HUES64 (cell line): ENCODE results near the gene CCDC91.

Source experiments
- H3K27ac ChIP-seq: 2 replicates; pipeline ENCODE4 v1.7.0; 2013; ENCODE audit warnings: low read depth, low read length, inconsistent platforms
- H3K27me3 ChIP-seq: 2 replicates; pipeline ENCODE4 v1.6.1; 2013; ENCODE audit warnings: mild to moderate bottlenecking, low read length; ENCODE audit not compliant: insufficient read depth
- H3K36me3 ChIP-seq: 2 replicates; pipeline ENCODE4 v1.6.1; 2013; ENCODE audit warnings: mild to moderate bottlenecking, low read length; ENCODE audit not compliant: insufficient read depth
- H3K4me1 ChIP-seq: 2 replicates; pipeline ENCODE4 v1.6.1; 2013; ENCODE audit warnings: mild to moderate bottlenecking, low read length, moderate library complexity; ENCODE audit not compliant: insufficient read depth
- H3K4me3 ChIP-seq: 2 replicates; pipeline ENCODE4 v1.5.1; 2013; ENCODE audit warnings: mild to moderate bottlenecking, low read length, moderate library complexity
- H3K9ac ChIP-seq: 2 replicates; pipeline ENCODE4 v1.6.1; 2013; ENCODE audit warnings: mild to moderate bottlenecking, low read depth, low read length
- H3K9me3 ChIP-seq: 2 replicates; pipeline ENCODE4 v1.6.1; 2013; ENCODE audit warnings: low read depth, low read length; ENCODE audit not compliant: insufficient read depth
- WGBS: fragments of 150-250, 120-280 bp; methylation state at CpG from one replicate; pipeline ENCODE4 v1.1.7; 2013; ENCODE audit warnings: missing lambda C conversion rate; 5-methylcytosine and 5-hydroxymethylcytosine counted together

Gene CCDC91

GRCh38 chr12:28415755-28416154 lies 225.5 kb downstream of the CCDC91 start:
- H3K4me1 ChIP-seq, result peaks cover 19% of the 10 kb centered on the region
- no peak overlapping the region for H3K4me3 ChIP-seq
- no CpG with 5 or more reads among the region's 1 CpG for WGBS
- H3K36me3 ChIP-seq, result peaks cover 6% of the 10 kb centered on the region; the same call in 1 of the 2 replicates
- no peaks in the 10 kb centered on the region for H3K9me3 ChIP-seq
- no peak overlapping the region for H3K9ac ChIP-seq
- no peaks in the 10 kb centered on the region for H3K27me3 ChIP-seq
- H3K27ac ChIP-seq, result peak overlapping the region; percentile 65; the same call in 1 of the 2 replicates

DNA sequence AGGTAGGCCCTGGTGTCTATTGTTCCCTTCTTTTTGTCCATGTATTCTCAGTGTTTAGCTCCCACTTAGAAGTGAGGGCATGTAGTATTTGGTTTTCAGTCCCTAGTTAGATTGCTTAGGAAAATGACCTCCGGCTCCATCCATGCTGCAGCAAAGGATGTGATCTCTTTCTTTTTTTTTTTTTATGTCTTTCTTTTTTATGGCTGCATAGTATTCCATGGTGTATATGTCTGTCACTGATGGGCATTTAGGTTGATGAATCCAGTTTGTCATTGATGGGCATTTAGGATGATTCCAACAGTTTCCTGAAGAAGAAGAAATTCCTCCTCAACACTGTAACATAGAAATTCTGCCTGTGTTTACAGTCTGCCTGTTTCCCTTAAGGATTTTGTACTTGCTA lies 231.1 kb downstream of the CCDC91 start:
- no peak overlapping the region for H3K4me3 ChIP-seq
- no peaks in the 10 kb centered on the region for H3K9me3 ChIP-seq
- no peak overlapping the region for H3K27ac ChIP-seq
- H3K27me3 ChIP-seq, result no peaks in the 10 kb centered on the region
- no peak overlapping the region for H3K9ac ChIP-seq
- H3K4me1 ChIP-seq, result peaks cover 12% of the 10 kb centered on the region
- H3K36me3 ChIP-seq, result no peaks in the 10 kb centered on the region
- WGBS, result 100% methylated on average over 1 of the region's 1 CpG

DNA sequence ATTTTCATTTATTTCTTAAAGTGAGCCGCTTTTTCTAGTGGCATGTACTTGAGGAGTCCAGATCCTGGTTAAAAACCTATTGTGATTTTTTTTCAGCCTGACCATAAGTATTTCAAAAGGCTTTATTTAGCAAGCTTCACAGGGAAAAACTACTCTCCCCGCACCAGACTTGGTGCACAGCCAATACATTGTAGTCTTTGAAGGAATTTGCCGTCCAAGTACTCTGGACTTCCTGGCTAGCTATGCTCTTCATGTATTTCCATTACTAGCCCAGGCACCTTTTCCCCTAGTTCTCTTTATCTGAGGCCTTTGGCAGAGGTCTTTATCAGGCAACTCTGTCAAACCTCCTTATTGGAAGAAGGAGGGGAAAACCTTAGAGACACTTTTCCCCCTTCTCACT lies 234.7 kb downstream of the CCDC91 start:
- peaks cover 9% of the 10 kb centered on the region; the same call in 1 of the 2 replicates for H3K4me1 ChIP-seq
- H3K27ac ChIP-seq, result no peak overlapping the region
- WGBS, result 95% methylated on average over 3 of the region's 3 CpGs
- no peak overlapping the region for H3K4me3 ChIP-seq
- no peak overlapping the region for H3K9ac ChIP-seq
- no peaks in the 10 kb centered on the region for H3K36me3 ChIP-seq
- H3K27me3 ChIP-seq, result no peaks in the 10 kb centered on the region
- H3K9me3 ChIP-seq, result no peaks in the 10 kb centered on the region

- no peaks in the 10 kb centered on the region for H3K9me3 ChIP-seq
- no peak overlapping the region for H3K4me3 ChIP-seq
- H3K27me3 ChIP-seq, result no peaks in the 10 kb centered on the region
- no peak overlapping the region for H3K9ac ChIP-seq
- no peaks in the 10 kb centered on the region for H3K36me3 ChIP-seq
- H3K27ac ChIP-seq, result no peak overlapping the region
- H3K4me1 ChIP-seq, result peaks cover 9% of the 10 kb centered on the region; the same call in 1 of the 2 replicates
Measured at GRCh38 chr12:28425526-28425925, 235.3 kb downstream of the CCDC91 start.

GRCh38 chr12:28427046-28427445 lies 236.8 kb downstream of the CCDC91 start:
- H3K27me3 ChIP-seq, result no peaks in the 10 kb centered on the region
- H3K4me3 ChIP-seq, result no peak overlapping the region
- no peaks in the 10 kb centered on the region for H3K9me3 ChIP-seq
- H3K27ac ChIP-seq, result no peak overlapping the region
- H3K4me1 ChIP-seq, result peaks cover 9% of the 10 kb centered on the region; the same call in 1 of the 2 replicates
- WGBS, result 100% methylated on average over 2 of the region's 3 CpGs
- H3K36me3 ChIP-seq, result no peaks in the 10 kb centered on the region
- H3K9ac ChIP-seq, result no peak overlapping the region

GRCh38 chr12:28440081-28440608 lies 249.9 kb downstream of the CCDC91 start:
- Histone ChIP-seq H3K9me3 (no peaks in the 10 kb centered on the region), H3K36me3 (no peaks in the 10 kb centered on the region), H3K9ac (no peak overlapping the region), H3K4me3 (no peak overlapping the region), H3K27me3 (no peaks in the 10 kb centered on the region), H3K4me1 (no peaks in the 10 kb centered on the region), H3K27ac (no peak overlapping the region)
- WGBS, result 92% methylated on average over 2 of the region's 3 CpGs

DNA sequence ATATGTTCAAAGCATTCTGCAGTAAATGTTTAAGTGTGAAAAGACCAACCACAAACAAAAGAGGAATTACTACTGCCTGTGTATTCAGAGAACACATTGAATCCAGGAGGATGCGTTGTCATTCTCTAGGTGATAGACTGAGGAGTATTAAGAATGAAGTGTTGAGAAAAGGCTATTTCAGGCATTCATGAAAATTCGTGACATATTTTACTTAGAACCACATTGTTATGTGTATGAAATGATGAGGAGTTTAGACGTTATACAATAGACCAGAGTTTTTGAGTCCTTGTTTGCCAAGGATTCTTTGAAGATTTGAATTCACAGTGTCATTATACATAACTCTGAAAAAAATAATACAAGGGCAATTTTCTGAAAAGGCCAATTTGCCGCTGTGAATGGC lies 251.8 kb downstream of the CCDC91 start:
- Histone ChIP-seq H3K36me3 (no peaks in the 10 kb centered on the region), H3K4me1 (no peaks in the 10 kb centered on the region), H3K27me3 (no peaks in the 10 kb centered on the region), H3K4me3 (no peak overlapping the region), H3K9me3 (no peaks in the 10 kb centered on the region), H3K9ac (no peak overlapping the region), H3K27ac (no peak overlapping the region)
- 91% methylated on average over 4 of the region's 4 CpGs for WGBS

- Histone ChIP-seq H3K27ac (no peak overlapping the region), H3K4me1 (no peaks in the 10 kb centered on the region), H3K36me3 (no peaks in the 10 kb centered on the region), H3K9ac (no peak overlapping the region), H3K27me3 (no peaks in the 10 kb centered on the region), H3K9me3 (no peaks in the 10 kb centered on the region), H3K4me3 (no peak overlapping the region)
Measured at GRCh38 chr12:28443337-28443736, 253.1 kb downstream of the CCDC91 start.

- Histone ChIP-seq H3K4me3 (no peak overlapping the region), H3K36me3 (no peaks in the 10 kb centered on the region), H3K27me3 (no peaks in the 10 kb centered on the region), H3K27ac (no peak overlapping the region), H3K9ac (no peak overlapping the region), H3K9me3 (no peaks in the 10 kb centered on the region), H3K4me1 (no peaks in the 10 kb centered on the region)
Measured at GRCh38 chr12:28446031-28446430, 255.8 kb downstream of the CCDC91 start.

GRCh38 chr12:28453686-28454085 lies 263.4 kb downstream of the CCDC91 start:
- WGBS, result 93% methylated on average over 2 of the region's 4 CpGs
- H3K27ac ChIP-seq, result no peak overlapping the region
- H3K36me3 ChIP-seq, result peaks cover 12% of the 10 kb centered on the region

GRCh38 chr12:28456934-28457710 lies 266.9 kb downstream of the CCDC91 start:
- H3K27ac ChIP-seq, result peak overlapping the region; percentile 34; the same call in 1 of the 2 replicates
- no peak overlapping the region for H3K9ac ChIP-seq
- H3K9me3 ChIP-seq, result no peaks in the 10 kb centered on the region
- H3K4me3 ChIP-seq, result no peak overlapping the region
- peaks cover 12% of the 10 kb centered on the region for H3K36me3 ChIP-seq
- peaks cover 49% of the 10 kb centered on the region for H3K4me1 ChIP-seq
- no peaks in the 10 kb centered on the region for H3K27me3 ChIP-seq
- WGBS, result 77% methylated on average over 5 of the region's 5 CpGs

More at GRCh38 chr12:28453686-28454085, 263.4 kb downstream of the CCDC91 start:
- Histone ChIP-seq H3K4me3 (no peak overlapping the region), H3K4me1 (peaks cover 17% of the 10 kb centered on the region), H3K27me3 (no peaks in the 10 kb centered on the region), H3K9me3 (no peaks in the 10 kb centered on the region), H3K9ac (no peak overlapping the region)
